Islet precursor cell (in vitro differentiated cells): ENCODE measurements around the gene AADACL4.
"Not testable (repeated sequence)": the region's sequence is repeated elsewhere in the genome, so short reads cannot be mapped to it uniquely, and the experiment has no call there.

ENCODE experiments used
- DNase-seq: peaks from one replicate; pipeline ENCODE4 v3.0.0-alpha.2; 2018

AADACL4 gene

GRCh38 chr1:12630946-12631530 lies 12.8 kb upstream of the AADACL4 start:
- DNase-seq: no peak

GRCh38 chr1:12631571-12631970 lies 12.3 kb upstream of the AADACL4 start:
- DNase-seq: no peak

- no peak for DNase-seq
Observed at GRCh38 chr1:12634156-12634555, 9.7 kb upstream of the AADACL4 start.

- no peak for DNase-seq
Observed at GRCh38 chr1:12634696-12635202, 9.1 kb upstream of the AADACL4 start.

- DNase-seq: peak; percentile 91
Observed at GRCh38 chr1:12636098-12636950, 7.6 kb upstream of the AADACL4 start.

GRCh38 chr1:12637693-12638092 lies 6.2 kb upstream of the AADACL4 start:
- DNase-seq: no peak

- DNase-seq: no peak
Observed at GRCh38 chr1:12640237-12640957, 3.5 kb upstream of the AADACL4 start.

GRCh38 chr1:12640958-12641272 lies 3.0 kb upstream of the AADACL4 start:
- no peak for DNase-seq

GRCh38 chr1:12643079-12643478 lies 806 bp upstream of the AADACL4 start:
- no peak for DNase-seq

GRCh38 chr1:12644237-12644636 lies 352 bp downstream of the AADACL4 start:
- no peak for DNase-seq

- no peak for DNase-seq
Observed at GRCh38 chr1:12644829-12645228, 944 bp downstream of the AADACL4 start.

- DNase-seq: not testable (repeated sequence)
Observed at GRCh38 chr1:12645401-12645800, 1.5 kb downstream of the AADACL4 start.

- DNase-seq: no peak
Observed at GRCh38 chr1:12648741-12649140, 4.9 kb downstream of the AADACL4 start.

GRCh38 chr1:12649971-12650421 lies 6.1 kb downstream of the AADACL4 start:
- no peak for DNase-seq

GRCh38 chr1:12654004-12654567 lies 10.2 kb downstream of the AADACL4 start:
- DNase-seq: no peak

GRCh38 chr1:12654657-12655056 lies 10.8 kb downstream of the AADACL4 start:
- no peak for DNase-seq

- DNase-seq: no peak
Observed at GRCh38 chr1:12656575-12656974, 12.7 kb downstream of the AADACL4 start.

GRCh38 chr1:12657060-12657884 lies 13.4 kb downstream of the AADACL4 start:
- DNase-seq: no peak

GRCh38 chr1:12657885-12658512 lies 14.1 kb downstream of the AADACL4 start:
- not testable (repeated sequence) for DNase-seq

- peak; percentile 84 for DNase-seq
Observed at GRCh38 chr1:12658531-12659453, 14.9 kb downstream of the AADACL4 start.
